K562 (cell line): ENCODE results near the gene ZNRD2. TPM values are rescaled to one million over a fixed set of nuclear protein-coding genes. Genes with fewer than 3 reads are reported as not detected.

Experiments
- CCAR2 ChIP-seq: fragments of 200-400 bp; formaldehyde crosslinking; IDR thresholded peaks from 2 replicates; pipeline ENCODE4 v1.6.1; 2017; ENCODE audit warnings: mild to moderate bottlenecking, low read depth, low read length
- GABPB1 ChIP-seq: sonication (generic); formaldehyde crosslinking; IDR thresholded peaks from 2 replicates; pipeline ENCODE4 v1.8.0; 2022; ENCODE audit warnings: mild to moderate bottlenecking, missing genetic modification reagents
- GATAD2B ChIP-seq: fragments of 450-650 bp; IDR thresholded peaks from 2 replicates; pipeline ENCODE4 v1.6.1; 2017; ENCODE audit warnings: mild to moderate bottlenecking, borderline replicate concordance
- GTF2F1 ChIP-seq: IDR thresholded peaks from 2 replicates; pipeline ENCODE4 v1.6.1; 2011; ENCODE audit warnings: low read depth, low read length, improper control_type of control experiment
- HBP1 ChIP-seq: fragments of 450-650 bp; formaldehyde crosslinking; IDR thresholded peaks from 2 replicates; pipeline ENCODE4 v1.4.0; 2022; ENCODE audit warnings: missing genetic modification characterization
- HMG20B ChIP-seq: fragments of 250-450 bp; sonication (Bioruptor Pico); IDR thresholded peaks from 2 replicates; pipeline ENCODE4 v1.5.0; 2021; ENCODE audit warnings: mild to moderate bottlenecking
- HOXB6 ChIP-seq: fragments of 250-450 bp; sonication (Bioruptor Pico); IDR thresholded peaks from 2 replicates; pipeline ENCODE4 v1.5.1; 2022; ENCODE audit warnings: mild to moderate bottlenecking, borderline replicate concordance
- MBD2 ChIP-seq: sonication (generic); IDR thresholded peaks from 2 replicates; pipeline ENCODE4 v1.6.1; 2016; ENCODE audit warnings: low read depth, borderline replicate concordance
- MYC ChIP-seq, 2 experiments: fragments of 250-450 bp in 1 of 2; sonication (Bioruptor Pico) in 1 of 2; IDR thresholded peaks; 2 replicates each; pipeline versions ENCODE4 v1.5.1 to v1.6.1; 2012 to 2021; ENCODE audit warnings: low read depth in 2 of 2, borderline replicate concordance in 1 of 2, improper control_type of control experiment in 1 of 2, low read length in 1 of 2, mild to moderate bottlenecking in 1 of 2, moderate library complexity in 1 of 2
- NCOA2 ChIP-seq, 2 experiments: fragments of 450-650 bp; IDR thresholded peaks; 2 replicates each; pipeline ENCODE4 v1.6.1; 2018; ENCODE audit warnings: mild to moderate bottlenecking in 2 of 2, moderate library complexity in 1 of 2; ENCODE audit not compliant: partially characterized antibody in 2 of 2
- PML ChIP-seq: IDR thresholded peaks from 2 replicates; pipeline ENCODE4 v1.6.1; 2012; ENCODE audit warnings: low read length, inconsistent platforms
- RB1 ChIP-seq: fragments of 450-650 bp; IDR thresholded peaks from 2 replicates; pipeline ENCODE4 v1.6.1; 2017; ENCODE audit warnings: low read depth, mild to moderate bottlenecking
- SMC3 ChIP-seq: conservative IDR thresholded peaks from 2 replicates; pipeline ENCODE4 v1.6.1; 2011; ENCODE audit warnings: low read depth, low read length, improper control_type of control experiment; ENCODE audit not compliant: insufficient read depth
- TCF3 ChIP-seq: sonication (generic); formaldehyde crosslinking; IDR thresholded peaks from 2 replicates; pipeline ENCODE4 v1.4.0; 2020; ENCODE audit warnings: mild to moderate bottlenecking, missing genetic modification reagents
- ZBED1 ChIP-seq: IDR thresholded peaks from 2 replicates; pipeline ENCODE4 v1.6.1; 2014
- ZBTB17 ChIP-seq: fragments of 450-650 bp; formaldehyde crosslinking; IDR thresholded peaks from 2 replicates; pipeline ENCODE4 v1.4.0; 2020; ENCODE audit warnings: mild to moderate bottlenecking
- ZNF77 ChIP-seq: fragments of 250-450 bp; sonication (Bioruptor Pico); IDR thresholded peaks from 2 replicates; pipeline ENCODE4 v1.5.0; 2020
- ZZZ3 ChIP-seq: fragments of 450-650 bp; IDR thresholded peaks from 2 replicates; pipeline ENCODE4 v1.6.1; 2016; ENCODE audit warnings: antibody characterized with exemption, mild to moderate bottlenecking, moderate library complexity
- polyA plus RNA-seq, 8 experiments: library from polyadenylated mRNA; depleted of rRNA in 4 of 8; stranded (reverse) in 5 of 8; unstranded in 3 of 8; fragments of >200 nt; fragmentation: Nextera tagmentation in 2 of 8; fragmentation: Illumina TruSeq in 1 of 8; extraction: Ambion mirVana in 2 of 8; extraction: Trizol in 1 of 8; gene quantifications; 2 replicates each; pipeline versions ENCODE4 v1.2.1 to v1.2.3, GENCODE V29; 2011 to 2014; ENCODE audit warnings: inconsistent platforms in 1 of 8, missing spikeins in 1 of 8
- total RNA-seq, 7 experiments: library from RNA; depleted of rRNA in 6 of 7; stranded (reverse); fragments of >200 nt in 6 of 7; fragmentation: Illumina TruSeq in 2 of 7; extraction: Trizol in 2 of 7; gene quantifications; 2 replicates each; pipeline versions ENCODE4 v1.2.1 to v1.2.3, GENCODE V29; 2011 to 2021; ENCODE audit warnings: low replicate concordance in 1 of 7
- TF ChIP-seq, protein P1 (sequence below): fragments of 450-650 bp; IDR thresholded peaks from 2 replicates; pipeline ENCODE4 v1.6.1; 2018; ENCODE audit not compliant: partially characterized antibody

The ZNRD2 gene
- total and polyA plus RNA-seq, 9 of the 15 experiments (the other 6 are each of a cell fraction or from before 2014, with no cell fraction given): 13.4 to 129 (median 60.4) TPM

DNA sequence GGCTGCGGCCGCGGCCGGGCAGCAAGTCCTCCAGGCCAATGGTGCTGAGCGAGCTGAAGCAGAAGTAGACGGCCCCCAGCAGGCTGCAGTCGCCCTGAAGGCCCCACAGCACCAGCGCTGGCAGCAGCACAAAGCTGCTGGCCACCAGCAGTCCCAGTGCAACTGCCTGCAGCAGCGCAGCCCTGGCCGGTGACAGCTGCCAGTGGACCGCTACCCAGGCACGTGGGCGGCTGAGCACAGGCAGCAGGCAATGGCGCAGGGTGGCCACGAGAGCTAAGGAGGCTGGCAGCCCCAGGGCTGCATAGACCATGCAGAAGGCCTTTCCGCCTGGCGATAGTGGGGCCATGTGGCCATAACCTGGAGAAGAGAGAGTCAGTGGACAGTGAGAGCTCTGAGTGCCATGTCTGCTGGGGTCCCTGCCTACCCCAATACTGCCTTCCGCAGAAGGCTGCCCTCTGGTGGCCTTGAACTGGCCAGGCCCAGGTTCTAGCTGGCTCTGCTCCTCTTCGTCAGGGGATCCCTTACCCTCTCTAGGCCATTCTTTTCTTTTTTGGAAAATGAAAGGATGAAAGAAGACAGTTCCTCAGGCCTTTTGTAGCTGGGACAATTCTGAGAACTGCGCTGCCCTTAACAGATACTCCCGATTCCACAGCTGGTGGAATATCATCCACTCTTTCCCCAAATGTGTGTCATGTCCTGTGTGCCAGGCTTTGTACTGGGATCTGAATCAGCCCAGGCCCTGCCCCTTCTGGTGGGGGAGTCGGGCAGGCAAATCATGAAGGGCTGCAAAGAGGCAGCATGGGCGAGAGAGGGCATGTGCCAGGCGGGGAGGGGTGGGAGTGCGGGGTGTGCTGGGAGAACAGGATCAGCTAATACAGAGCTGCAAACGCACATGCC lies 23.5 kb downstream of the ZNRD2 start (continued):
- TF ChIP-seq NCOA2 (IDR thresholded peaks at IDR 0.05; ENCODE audit: partially characterized antibody in 2 of 2) (no peak), HOXB6 (CRISPR knock-in tag) (no peak), ZZZ3 (no peak), PML (no peak), ZNF77 (CRISPR knock-in tag) (no peak), TCF3 (CRISPR knock-in tag) (no peak), HMG20B (CRISPR knock-in tag) (no peak), GABPB1 (CRISPR knock-in tag) (no peak), CCAR2 (no peak), HBP1 (no peak), GATAD2B (no peak), ZBED1 (0 out of 2 replicates have a peak, but pooled peaks have one; percentile 17), ZBTB17 (CRISPR knock-in tag) (no peak), RB1 (no peak), MBD2 (no peak), SMC3 (peak; percentile 56), GTF2F1 (no peak), MYC (IDR thresholded peaks at IDR 0.05; ENCODE audit: low read depth, low read length) (no peak), MYC (CRISPR knock-in tag; IDR thresholded peaks at IDR 0.05; ENCODE audit: borderline replicate concordance, low read depth) (no peak)
- TF ChIP-seq, protein P1, sequence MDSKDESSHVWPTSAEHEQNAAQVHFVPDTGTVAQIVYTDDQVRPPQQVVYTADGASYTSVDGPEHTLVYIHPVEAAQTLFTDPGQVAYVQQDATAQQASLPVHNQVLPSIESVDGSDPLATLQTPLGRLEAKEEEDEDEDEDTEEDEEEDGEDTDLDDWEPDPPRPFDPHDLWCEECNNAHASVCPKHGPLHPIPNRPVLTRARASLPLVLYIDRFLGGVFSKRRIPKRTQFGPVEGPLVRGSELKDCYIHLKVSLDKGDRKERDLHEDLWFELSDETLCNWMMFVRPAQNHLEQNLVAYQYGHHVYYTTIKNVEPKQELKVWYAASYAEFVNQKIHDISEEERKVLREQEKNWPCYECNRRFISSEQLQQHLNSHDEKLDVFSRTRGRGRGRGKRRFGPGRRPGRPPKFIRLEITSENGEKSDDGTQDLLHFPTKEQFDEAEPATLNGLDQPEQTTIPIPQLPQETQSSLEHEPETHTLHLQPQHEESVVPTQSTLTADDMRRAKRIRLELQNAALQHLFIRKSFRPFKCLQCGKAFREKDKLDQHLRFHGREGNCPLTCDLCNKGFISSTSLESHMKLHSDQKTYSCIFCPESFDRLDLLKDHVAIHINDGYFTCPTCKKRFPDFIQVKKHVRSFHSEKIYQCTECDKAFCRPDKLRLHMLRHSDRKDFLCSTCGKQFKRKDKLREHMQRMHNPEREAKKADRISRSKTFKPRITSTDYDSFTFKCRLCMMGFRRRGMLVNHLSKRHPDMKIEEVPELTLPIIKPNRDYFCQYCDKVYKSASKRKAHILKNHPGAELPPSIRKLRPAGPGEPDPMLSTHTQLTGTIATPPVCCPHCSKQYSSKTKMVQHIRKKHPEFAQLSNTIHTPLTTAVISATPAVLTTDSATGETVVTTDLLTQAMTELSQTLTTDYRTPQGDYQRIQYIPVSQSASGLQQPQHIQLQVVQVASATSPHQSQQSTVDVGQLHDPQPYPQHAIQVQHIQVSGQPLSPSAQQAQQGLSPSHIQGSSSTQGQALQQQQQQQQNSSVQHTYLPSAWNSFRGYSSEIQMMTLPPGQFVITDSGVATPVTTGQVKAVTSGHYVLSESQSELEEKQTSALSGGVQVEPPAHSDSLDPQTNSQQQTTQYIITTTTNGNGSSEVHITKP: no peak
